Keratinocyte (primary cell): ENCODE measurements around the gene REPIN1. TPM values are rescaled to one million over a fixed set of nuclear protein-coding genes. Genes with fewer than 3 reads are reported as not detected.

Source experiments
- DNase-seq: peaks from one replicate; pipeline ENCODE4 v3.0.0-alpha.2; 2011; ENCODE audit warnings: low read depth, missing footprints, low spot score
- FAIRE-seq: peaks from 2 replicates; lab custom pipeline; 2011; peaks lifted over from hg19 to GRCh38; lab: Jason Lieb, UNC
- H2AFZ ChIP-seq: 2 replicates; pipeline ENCODE4 v1.6.0; 2012; ENCODE audit warnings: low read length, control low read depth, inconsistent platforms; ENCODE audit not compliant: control insufficient read depth
- H3K27ac ChIP-seq: 2 replicates; pipeline ENCODE4 v1.5.1; 2011; ENCODE audit warnings: low read length; ENCODE audit not compliant: control insufficient read depth, insufficient read depth
- H3K27me3 ChIP-seq: 3 replicates; pipeline ENCODE4 v1.6.0; 2011; ENCODE audit warnings: low read length; ENCODE audit not compliant: control insufficient read depth, insufficient read depth; ENCODE audit errors: extremely low read depth
- H3K36me3 ChIP-seq, 2 experiments: 2 replicates in 1 of 2; 3 replicates in 1 of 2; pipeline ENCODE4 v1.5.1; 2011; ENCODE audit warnings: low read length in 2 of 2, mild to moderate bottlenecking in 1 of 2; ENCODE audit not compliant: control insufficient read depth in 2 of 2, insufficient read depth in 2 of 2; ENCODE audit errors: extremely low read depth in 1 of 2
- H3K4me1 ChIP-seq: 3 replicates; pipeline ENCODE4 v1.5.1; 2011; ENCODE audit warnings: low read length; ENCODE audit not compliant: control insufficient read depth, insufficient read depth; ENCODE audit errors: extremely low read depth
- H3K4me2 ChIP-seq: 3 replicates; pipeline ENCODE4 v1.6.0; 2011; ENCODE audit warnings: low read depth, low read length; ENCODE audit not compliant: control insufficient read depth, insufficient read depth; ENCODE audit errors: extremely low read depth
- H3K4me3 ChIP-seq, 3 experiments: fragments of 200-600 bp in 1 of 3; sonication (generic) in 1 of 3; 2 replicates in 2 of 3; 3 replicates in 1 of 3; pipeline ENCODE4 v1.5.1; 2011 to 2016; ENCODE audit warnings: low read length in 3 of 3, mild to moderate bottlenecking in 3 of 3, control low read depth in 2 of 3, inconsistent platforms in 1 of 3, low read depth in 1 of 3, mixed read lengths in 1 of 3, mixed run types in 1 of 3, moderate library complexity in 1 of 3; ENCODE audit not compliant: control insufficient read depth in 2 of 3, insufficient read depth in 2 of 3; ENCODE audit errors: extremely low read depth in 1 of 3
- H3K79me2 ChIP-seq: 2 replicates; pipeline ENCODE4 v1.6.0; 2012; ENCODE audit warnings: low read length; ENCODE audit not compliant: control insufficient read depth, insufficient read depth
- H3K9ac ChIP-seq: 3 replicates; pipeline ENCODE4 v1.6.0; 2011; ENCODE audit warnings: low read length; ENCODE audit not compliant: control insufficient read depth, insufficient read depth; ENCODE audit errors: extremely low read depth
- H3K9me1 ChIP-seq: 3 replicates; pipeline ENCODE4 v1.6.0; 2011; ENCODE audit warnings: low read length; ENCODE audit not compliant: control insufficient read depth, insufficient read depth; ENCODE audit errors: extremely low read depth
- H3K9me3 ChIP-seq: 2 replicates; pipeline ENCODE4 v1.5.1; 2012; ENCODE audit warnings: low read depth, low read length; ENCODE audit not compliant: control insufficient read depth
- H4K20me1 ChIP-seq: 3 replicates; pipeline ENCODE4 v1.6.0; 2011; ENCODE audit warnings: low read length; ENCODE audit not compliant: control insufficient read depth, insufficient read depth; ENCODE audit errors: extremely low read depth
- EZH2 ChIP-seq: IDR thresholded peaks from one replicate; pipeline ENCODE4 v1.6.1; 2012; ENCODE audit warnings: inconsistent platforms, mild to moderate bottlenecking, low read length, moderate library complexity
- dilution Hi-C: fragments of 300-500 bp; cut with MboI; formaldehyde crosslinking; loops from one replicate; pipeline ENCODE4 v1.7.0; 2020; ENCODE audit warnings: low sequenced_read_pairs; ENCODE audit not compliant: extremely low pct_ligation_motif_present
- polyA plus RNA-seq, 5 experiments: library from polyadenylated mRNA; depleted of rRNA in 3 of 5; stranded (reverse) in 3 of 5; stranded (forward) in 1 of 5; unstranded in 1 of 5; fragments of >200 nt; gene quantifications; 1 replicate in 1 of 5; 2 replicates in 3 of 5; 3 replicates in 1 of 5; pipeline versions ENCODE4 v1.2.1 to v1.2.3, GENCODE V29; 2011 to 2012; ENCODE audit warnings: missing spikeins in 2 of 5, low read depth in 1 of 5, low replicate concordance in 1 of 5
- TF ChIP-seq, protein P1 (sequence below), 3 experiments: IDR thresholded peaks in 1 of 3; conservative IDR thresholded peaks in 1 of 3; optimal IDR thresholded peaks in 1 of 3; 2 replicates in 2 of 3; 3 replicates in 1 of 3; pipeline versions ENCODE3 to v1.5.1; 2011; ENCODE audit warnings: low read length in 3 of 3, mild to moderate bottlenecking in 3 of 3, moderate library complexity in 2 of 3, control low read depth in 1 of 3, inconsistent platforms in 1 of 3; ENCODE audit not compliant: insufficient read depth in 2 of 3; ENCODE audit errors: extremely low read depth in 1 of 3

REPIN1 gene
- polyA plus RNA-seq, 1 donor (not counting 4 experiments of a cell fraction or from before 2014, with no cell fraction given) = 9.3 TPM

DNA sequence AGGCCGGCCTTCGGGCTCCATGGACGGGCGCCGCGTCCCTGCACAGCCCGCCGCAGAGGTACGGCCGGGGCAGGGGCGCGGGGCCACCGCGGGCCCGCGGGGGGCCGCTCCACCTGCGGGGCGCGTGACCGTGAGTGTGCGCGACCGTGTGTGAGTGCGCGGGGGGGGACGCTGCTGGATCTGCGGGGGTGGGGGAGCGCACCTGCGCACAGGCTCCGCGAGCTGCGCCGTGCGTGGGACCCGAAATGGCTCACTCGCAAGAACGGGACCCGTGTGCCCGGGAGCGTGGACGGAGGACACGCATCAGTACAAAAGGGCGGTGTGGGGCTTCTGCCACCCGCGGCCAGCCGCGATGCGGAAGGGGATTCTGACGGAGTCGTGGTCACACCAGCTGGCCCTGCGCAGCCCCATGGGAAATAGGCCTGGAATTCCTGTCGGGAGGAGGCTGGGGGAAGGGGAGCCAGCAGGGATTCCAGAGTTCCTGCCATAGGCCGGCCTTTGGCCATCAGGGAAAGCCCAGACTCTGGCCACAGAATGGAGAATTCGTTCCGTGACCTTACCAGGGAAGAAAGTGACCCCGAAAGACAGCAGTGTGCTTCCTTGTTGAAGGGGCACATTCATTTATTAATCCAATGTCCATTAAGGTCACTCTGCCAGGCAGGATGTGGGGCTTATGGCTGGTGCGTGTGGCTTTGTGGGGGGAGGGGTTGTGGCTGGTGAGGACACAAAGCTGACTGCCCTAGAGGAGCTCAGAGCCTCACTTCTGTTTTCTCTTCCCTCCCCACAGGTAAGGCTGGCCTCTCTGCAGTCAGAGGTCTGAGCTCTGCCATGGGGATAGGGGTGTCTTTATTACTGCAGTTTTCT is 494 bp downstream of the REPIN1 start:
- Histone ChIP-seq H3K4me2 (peak overlapping the region; percentile 96), H3K4me1 (peaks cover 28% of the 10 kb centered on the region), H2AFZ (peak overlapping the region; percentile 77), H3K36me3 (peaks cover 1 to 5% of the 10 kb centered on the region in 2 experiments), H3K9me3 (no peaks in the 10 kb centered on the region), H3K9me1 (no peaks in the 10 kb centered on the region), H3K27ac (peak overlapping the region; percentile 20), H3K27me3 (no peaks in the 10 kb centered on the region), H3K79me2 (no peaks in the 10 kb centered on the region), H4K20me1 (no peaks in the 10 kb centered on the region), H3K9ac (peak overlapping the region; percentile 80), H3K4me3 (peak overlapping the region; percentile 72 to 80 (median 76))
- FAIRE-seq (no peak), DNase-seq (no peak)
- TF ChIP-seq, protein P1, sequence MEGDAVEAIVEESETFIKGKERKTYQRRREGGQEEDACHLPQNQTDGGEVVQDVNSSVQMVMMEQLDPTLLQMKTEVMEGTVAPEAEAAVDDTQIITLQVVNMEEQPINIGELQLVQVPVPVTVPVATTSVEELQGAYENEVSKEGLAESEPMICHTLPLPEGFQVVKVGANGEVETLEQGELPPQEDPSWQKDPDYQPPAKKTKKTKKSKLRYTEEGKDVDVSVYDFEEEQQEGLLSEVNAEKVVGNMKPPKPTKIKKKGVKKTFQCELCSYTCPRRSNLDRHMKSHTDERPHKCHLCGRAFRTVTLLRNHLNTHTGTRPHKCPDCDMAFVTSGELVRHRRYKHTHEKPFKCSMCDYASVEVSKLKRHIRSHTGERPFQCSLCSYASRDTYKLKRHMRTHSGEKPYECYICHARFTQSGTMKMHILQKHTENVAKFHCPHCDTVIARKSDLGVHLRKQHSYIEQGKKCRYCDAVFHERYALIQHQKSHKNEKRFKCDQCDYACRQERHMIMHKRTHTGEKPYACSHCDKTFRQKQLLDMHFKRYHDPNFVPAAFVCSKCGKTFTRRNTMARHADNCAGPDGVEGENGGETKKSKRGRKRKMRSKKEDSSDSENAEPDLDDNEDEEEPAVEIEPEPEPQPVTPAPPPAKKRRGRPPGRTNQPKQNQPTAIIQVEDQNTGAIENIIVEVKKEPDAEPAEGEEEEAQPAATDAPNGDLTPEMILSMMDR (optimal IDR thresholded peaks at IDR 0.05 in 1 of 3, IDR thresholded peaks at IDR 0.05 in 1 of 3, conservative IDR thresholded peaks at IDR 0.05 in 1 of 3; ENCODE audit: extremely low read depth in 1 of 3, insufficient read depth in 2 of 3, low read length in 3 of 3) = no peak
- no peak for TF ChIP-seq EZH2
- dilution Hi-C loops = no loop called here

DNA sequence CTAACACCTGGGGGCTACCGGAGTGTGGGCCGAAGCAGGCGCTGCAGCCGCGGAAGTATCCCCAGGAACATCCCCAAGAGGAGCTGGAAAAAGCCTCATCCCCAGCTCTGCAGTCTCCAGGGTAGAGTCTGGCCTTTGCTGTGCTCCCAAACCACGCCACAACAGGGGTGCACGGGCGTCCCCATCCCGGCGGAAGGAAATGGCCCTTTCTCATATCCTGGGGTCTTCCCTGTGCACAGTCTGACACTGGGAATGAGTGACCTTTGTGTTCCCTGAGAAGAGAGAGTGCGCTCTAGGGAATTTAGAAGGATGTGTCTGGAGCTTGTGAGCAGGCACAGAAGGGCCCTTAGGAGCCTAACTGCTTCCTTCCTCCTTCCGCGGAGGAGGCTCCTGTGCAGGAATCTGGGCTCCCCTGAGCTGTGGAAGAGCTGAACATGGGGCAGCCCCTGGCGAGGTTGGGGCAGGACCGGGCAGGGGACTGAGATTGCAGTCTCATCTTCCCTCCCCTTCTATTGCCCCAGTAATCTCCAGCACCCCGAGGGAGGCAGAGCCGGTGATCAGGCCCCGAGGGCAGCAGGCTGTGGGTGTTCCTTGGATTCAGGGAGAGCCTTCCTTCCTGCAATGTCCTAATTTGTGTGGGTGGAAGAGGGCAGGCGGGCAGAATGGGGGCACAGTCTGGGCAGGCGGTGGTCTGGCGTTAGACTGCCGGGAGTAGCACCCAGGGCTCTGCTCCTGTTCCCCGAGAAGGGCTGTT is 1.3 kb downstream of the REPIN1 start:
- no peaks in the 10 kb centered on the region for H3K9me1 ChIP-seq
- H3K4me3 ChIP-seq = peak overlapping the region; percentile 72 to 80 (median 76)
- H3K4me2 ChIP-seq = peak overlapping the region; percentile 96
- peaks cover 28% of the 10 kb centered on the region for H3K4me1 ChIP-seq
- H3K9me3 ChIP-seq = no peaks in the 10 kb centered on the region
- no peak overlapping the region for H2AFZ ChIP-seq
- H3K27me3 ChIP-seq = no peaks in the 10 kb centered on the region
- no peaks in the 10 kb centered on the region for H3K79me2 ChIP-seq
- peaks cover 3% of the 10 kb centered on the region for H4K20me1 ChIP-seq
- H3K36me3 ChIP-seq = peaks cover 1 to 5% of the 10 kb centered on the region in 2 experiments
- H3K27ac ChIP-seq = no peak overlapping the region
- dilution Hi-C loops = no loop called here
- DNase-seq = no peak
- FAIRE-seq = no peak
- TF ChIP-seq, protein P1 (optimal IDR thresholded peaks at IDR 0.05 in 1 of 3, IDR thresholded peaks at IDR 0.05 in 1 of 3, conservative IDR thresholded peaks at IDR 0.05 in 1 of 3; ENCODE audit: extremely low read depth in 1 of 3, insufficient read depth in 2 of 3, low read length in 3 of 3) = no peak
- H3K9ac ChIP-seq = peak overlapping the region; percentile 80
